Esophagus squamous epithelium (tissue), 5 donors: Measurements from ENCODE around the gene DNAJB8. TPM values are rescaled to one million over a fixed set of nuclear protein-coding genes. Genes with fewer than 3 reads are reported as not detected.

Experiments
- DNase-seq: peaks from one replicate; lab custom pipeline; 2025; lab: John Stamatoyannopoulos, UW
- H3K27ac ChIP-seq, 4 donors: fragments of 200-600 bp; sonication (generic); one replicate each; pipeline ENCODE4 v1.5.1; 2016 to 2019; ENCODE audit warnings: mild to moderate bottlenecking in 1 of 4
- H3K27me3 ChIP-seq, 4 donors: fragments of 200-600 bp; sonication (generic); 1 replicate in 3 of 4; 2 replicates in 1 of 4; pipeline versions ENCODE4 v1.5.1 to v1.6.0; 2017 to 2021; ENCODE audit warnings: antibody characterized with exemption in 1 of 4
- H3K36me3 ChIP-seq, 3 donors: fragments of 200-600 bp; sonication (generic); one replicate each; pipeline ENCODE4 v1.5.1; 2016 to 2019
- H3K4me1 ChIP-seq, 3 donors: fragments of 200-600 bp; sonication (generic); one replicate each; pipeline ENCODE4 v1.5.1; 2017 to 2019
- H3K4me3 ChIP-seq, 4 donors: fragments of 200-600 bp; sonication (generic); 1 replicate in 3 of 4; 2 replicates in 1 of 4; pipeline ENCODE4 v1.5.1; 2016 to 2019; ENCODE audit warnings: mild to moderate bottlenecking in 2 of 4, moderate library complexity in 1 of 4
- H3K9me3 ChIP-seq, 3 donors: fragments of 200-600 bp; sonication (generic); one replicate each; pipeline ENCODE4 v1.5.1; 2016 to 2019
- POLR2A ChIP-seq, 4 donors: fragments of 450-650 bp; IDR thresholded peaks; one replicate each; pipeline ENCODE4 v1.6.1; 2017; ENCODE audit warnings: antibody characterized with exemption in 4 of 4, mild to moderate bottlenecking in 4 of 4, moderate library complexity in 3 of 4
- WGBS, 2 donors: methylation state at CpG; one replicate each; pipeline ENCODE4 v1.1.5; 2018; 5-methylcytosine and 5-hydroxymethylcytosine counted together
- intact Hi-C: fragments of 100-400 bp; cut with DNase I; formaldehyde crosslinking; loops from one replicate; pipeline ENCODE4 v1.15.0; 2022
- total RNA-seq, 4 donors: library from RNA; depleted of rRNA; stranded (reverse); fragments of >200 nt; gene quantifications; one replicate each; pipeline ENCODE4 v1.1.0, GENCODE V29; 2016
- TF ChIP-seq, protein P1 (sequence below), 6 experiments: fragments of 450-650 bp in 4 of 6; fragments of 200-600 bp in 2 of 6; sonication (generic) in 2 of 6; IDR thresholded peaks; one replicate each; pipeline ENCODE4 v1.5.1; 2016 to 2019; ENCODE audit warnings: antibody characterized with exemption in 6 of 6, mild to moderate bottlenecking in 4 of 6, moderate library complexity in 4 of 6
- donor health status: DM: yes; HTN: yes; CAD: no.

Gene DNAJB8
- total RNA-seq, 4 donors from 2014 or later = not detected

DNA sequence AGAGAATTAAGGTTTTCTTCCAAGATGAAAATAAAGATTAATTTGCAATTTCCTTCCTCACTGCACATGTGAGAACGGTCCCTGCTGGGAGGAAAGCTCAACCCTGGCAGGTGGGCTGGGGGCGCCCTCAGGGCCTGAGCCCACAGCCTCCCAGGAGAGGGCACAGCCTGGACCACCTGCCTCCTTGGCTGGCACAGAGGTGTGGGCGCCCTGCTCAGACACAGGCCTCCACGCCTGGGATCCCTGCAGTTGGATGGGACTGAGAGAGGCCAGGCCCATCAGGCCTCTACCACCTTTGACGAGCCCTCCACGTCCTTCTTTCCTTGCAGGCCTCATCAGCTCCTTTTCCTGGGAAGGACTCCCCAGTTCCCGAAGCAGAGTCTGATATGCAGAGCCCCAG lies 46.4 kb downstream of the DNAJB8 start:
- WGBS, 2 donors = 80 to 98% methylated on average over 1 to 5 of the region's 7 CpGs
- Histone ChIP-seq H3K9me3 (no peaks in the 10 kb centered on the region), H3K4me1 (no peaks in the 10 kb centered on the region), H3K27ac (no peak overlapping the region), H3K36me3 (no peaks in the 10 kb centered on the region), H3K27me3 (peaks cover 0 to under 1% (median 0%) of the 10 kb centered on the region in 4 donors), H3K4me3 (no peak overlapping the region)
- intact Hi-C loops = loop anchor here (10.0 kb wide), 1 partner anchor 185 kb away; no protein-coding TSS in a partner anchor
- no peak for DNase-seq
- TF ChIP-seq, protein P1, sequence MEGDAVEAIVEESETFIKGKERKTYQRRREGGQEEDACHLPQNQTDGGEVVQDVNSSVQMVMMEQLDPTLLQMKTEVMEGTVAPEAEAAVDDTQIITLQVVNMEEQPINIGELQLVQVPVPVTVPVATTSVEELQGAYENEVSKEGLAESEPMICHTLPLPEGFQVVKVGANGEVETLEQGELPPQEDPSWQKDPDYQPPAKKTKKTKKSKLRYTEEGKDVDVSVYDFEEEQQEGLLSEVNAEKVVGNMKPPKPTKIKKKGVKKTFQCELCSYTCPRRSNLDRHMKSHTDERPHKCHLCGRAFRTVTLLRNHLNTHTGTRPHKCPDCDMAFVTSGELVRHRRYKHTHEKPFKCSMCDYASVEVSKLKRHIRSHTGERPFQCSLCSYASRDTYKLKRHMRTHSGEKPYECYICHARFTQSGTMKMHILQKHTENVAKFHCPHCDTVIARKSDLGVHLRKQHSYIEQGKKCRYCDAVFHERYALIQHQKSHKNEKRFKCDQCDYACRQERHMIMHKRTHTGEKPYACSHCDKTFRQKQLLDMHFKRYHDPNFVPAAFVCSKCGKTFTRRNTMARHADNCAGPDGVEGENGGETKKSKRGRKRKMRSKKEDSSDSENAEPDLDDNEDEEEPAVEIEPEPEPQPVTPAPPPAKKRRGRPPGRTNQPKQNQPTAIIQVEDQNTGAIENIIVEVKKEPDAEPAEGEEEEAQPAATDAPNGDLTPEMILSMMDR (IDR thresholded peaks at IDR 0.05) = no peak
- TF ChIP-seq POLR2A (IDR thresholded peaks at IDR 0.05) = no peak

DNA sequence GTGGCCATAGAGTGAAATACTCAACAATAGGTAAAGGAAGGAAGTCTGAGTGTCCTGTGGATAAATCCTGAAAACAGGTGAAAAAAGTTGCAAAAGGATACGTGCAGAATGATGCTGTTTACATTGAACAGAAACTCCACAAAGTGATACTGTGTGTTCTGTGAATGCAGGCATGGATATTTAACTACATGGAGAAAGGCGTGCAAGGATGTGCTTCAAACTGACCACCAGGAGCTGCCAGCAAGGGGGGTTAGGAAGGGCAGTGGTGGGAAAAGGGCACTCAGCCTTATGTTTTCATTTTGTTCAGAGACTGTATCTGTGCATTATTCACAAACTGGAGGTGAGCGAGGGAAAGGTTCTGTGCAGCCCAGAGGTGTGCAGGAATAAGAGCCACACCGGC lies 47.4 kb downstream of the DNAJB8 start:
- no peak for TF ChIP-seq POLR2A (IDR thresholded peaks at IDR 0.05)
- TF ChIP-seq, protein P1 (IDR thresholded peaks at IDR 0.05) = no peak
- Histone ChIP-seq H3K9me3 (no peaks in the 10 kb centered on the region), H3K4me3 (no peak overlapping the region), H3K4me1 (no peaks in the 10 kb centered on the region), H3K27ac (no peak overlapping the region), H3K27me3 (no peaks in the 10 kb centered on the region), H3K36me3 (no peaks in the 10 kb centered on the region)
- 94 to 98% methylated on average over 4 of the region's 4 CpGs for whole genome bisulfite sequencing, 2 donors
- no peak for DNase-seq
- intact Hi-C loops = no loop called here

DNA sequence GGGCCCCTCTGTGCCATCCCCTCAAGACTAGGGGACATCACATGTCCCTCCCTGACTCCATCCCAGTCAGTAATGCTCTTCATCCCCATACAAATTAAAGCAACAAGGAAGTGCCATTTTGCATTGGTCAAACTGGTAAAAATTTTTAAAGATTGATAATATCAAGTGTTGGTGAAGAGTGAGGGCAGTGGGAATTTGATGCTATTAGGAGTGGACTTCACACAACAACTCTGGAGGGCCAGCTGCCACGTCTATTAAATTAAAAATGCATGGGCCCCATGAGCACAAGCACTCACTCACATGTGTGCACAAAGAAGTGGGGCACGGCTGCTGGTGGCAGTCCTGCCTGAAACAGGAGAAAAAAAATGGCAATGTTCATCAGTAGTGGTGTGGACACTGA lies 47.8 kb downstream of the DNAJB8 start:
- no peak for DNase-seq
- WGBS, 2 donors = 80 to 92% methylated on average over 2 of the region's 2 CpGs
- Histone ChIP-seq H3K36me3 (no peaks in the 10 kb centered on the region), H3K9me3 (no peaks in the 10 kb centered on the region), H3K4me3 (no peak overlapping the region), H3K27ac (no peak overlapping the region), H3K4me1 (no peaks in the 10 kb centered on the region), H3K27me3 (no peaks in the 10 kb centered on the region)
- TF ChIP-seq POLR2A (IDR thresholded peaks at IDR 0.05) = no peak
- intact Hi-C loops = no loop called here

DNA sequence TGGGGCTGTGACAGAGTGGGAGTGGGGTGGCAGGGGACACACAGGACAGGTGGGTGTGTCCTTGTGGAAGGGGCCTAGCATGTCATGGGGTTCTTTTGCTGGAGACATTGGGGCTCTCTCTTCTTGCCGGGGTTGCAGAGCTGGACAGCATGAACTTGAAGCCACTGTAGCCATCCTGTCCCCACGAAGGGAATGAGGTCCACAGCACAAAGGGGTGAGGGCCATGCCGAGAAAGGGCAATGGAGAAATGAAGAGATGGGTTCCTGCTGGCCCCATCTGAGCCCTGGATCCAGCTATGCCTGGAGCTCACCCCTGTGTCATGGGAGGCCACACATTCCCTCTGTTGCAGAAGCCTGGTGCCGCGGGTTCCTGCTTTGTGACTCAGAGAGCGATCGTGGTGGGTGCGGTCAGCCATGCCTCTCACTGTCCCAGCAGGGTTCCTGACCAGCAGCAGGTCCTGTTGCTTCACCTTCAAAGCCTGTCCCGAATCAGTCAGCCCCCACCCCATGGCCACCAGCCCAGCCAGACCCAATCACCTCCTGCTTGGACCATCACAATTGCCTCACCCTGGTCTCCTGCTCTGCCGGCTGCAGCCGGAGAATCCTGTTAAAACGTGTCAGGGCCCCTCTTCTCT lies 50.0 kb downstream of the DNAJB8 start:
- Histone ChIP-seq H3K27ac (peak overlapping the region in 1 of 4 donors; percentile 13), H3K36me3 (no peaks in the 10 kb centered on the region), H3K9me3 (no peaks in the 10 kb centered on the region), H3K4me1 (no peaks in the 10 kb centered on the region), H3K27me3 (no peaks in the 10 kb centered on the region), H3K4me3 (no peak overlapping the region)
- intact Hi-C loops = no loop called here
- TF ChIP-seq, protein P1 (IDR thresholded peaks at IDR 0.05) = no peak
- TF ChIP-seq POLR2A (IDR thresholded peaks at IDR 0.05) = no peak
- DNase-seq = no peak
- WGBS, 2 donors = 49 to 87% methylated on average over 3 to 11 of the region's 12 CpGs

DNA sequence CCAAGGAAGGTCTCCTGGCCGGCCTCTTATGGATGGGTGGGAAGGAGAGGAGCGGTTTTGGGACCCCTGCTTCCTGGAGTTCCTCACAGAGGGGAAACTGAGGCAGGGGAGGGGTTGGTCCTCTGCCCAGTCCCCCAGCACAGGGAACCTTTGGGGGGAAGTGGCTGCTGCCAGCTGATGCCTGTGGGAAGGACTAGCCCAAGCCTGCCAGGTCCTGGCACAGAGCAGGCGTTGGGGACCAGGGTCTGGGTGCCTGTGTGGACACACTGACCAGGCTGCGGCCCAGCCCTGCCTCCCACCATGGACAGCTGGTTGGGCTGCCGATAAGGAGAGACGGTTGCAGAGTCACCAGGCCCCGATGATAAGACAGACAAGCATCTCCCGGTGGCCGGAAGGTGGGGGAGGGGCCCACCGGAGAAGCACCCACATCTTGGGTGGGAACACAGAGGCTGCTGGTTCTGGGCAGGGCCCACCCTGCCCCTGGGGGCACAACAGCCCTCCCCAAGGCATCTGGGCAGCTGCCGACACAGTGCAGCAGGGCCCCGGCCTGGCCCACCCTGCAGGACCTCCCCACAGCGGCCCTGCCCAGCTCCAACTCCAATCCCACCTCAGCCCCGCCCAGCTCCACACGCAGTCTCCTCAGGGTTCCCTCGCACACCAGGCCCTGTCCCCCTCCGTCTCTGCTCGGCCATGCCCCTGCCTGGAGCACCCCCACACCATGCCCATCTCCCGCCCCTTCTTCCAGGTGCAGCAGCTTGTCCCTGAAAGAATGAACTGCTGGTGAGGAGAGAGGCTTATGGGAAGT lies 50.7 kb downstream of the DNAJB8 start:
- 76% methylated on average over 12 of the region's 19 CpGs; no CpG with 5 or more reads in 1 of the 2 donors for WGBS, 2 donors
- Histone ChIP-seq H3K27ac (peak overlapping the region in 2 of 4 donors; percentile 19 to 46), H3K27me3 (no peaks in the 10 kb centered on the region), H3K36me3 (no peaks in the 10 kb centered on the region), H3K4me1 (no peaks in the 10 kb centered on the region), H3K4me3 (no peak overlapping the region), H3K9me3 (no peaks in the 10 kb centered on the region)
- DNase-seq = no peak
- intact Hi-C loops = no loop called here
- TF ChIP-seq, protein P1 (IDR thresholded peaks at IDR 0.05) = no peak
- TF ChIP-seq POLR2A (IDR thresholded peaks at IDR 0.05) = no peak
